IMR-90 (cell line): ENCODE data around the gene RSPO4. TPM values are rescaled to one million over a fixed set of nuclear protein-coding genes. Genes with fewer than 3 reads are reported as not detected.

Experiments used
- ATAC-seq: fragments of 200-7000 bp; cut with Tn5 transposase; 2 replicates; pipeline ENCODE4 v1.9.1; 2020; ENCODE audit warnings: low read depth, mild to moderate bottlenecking, moderate library complexity
- BruUV-seq: library from RNA; stranded (reverse); fragments of 400-500 nt; replicated peaks from 2 replicates; lab custom pipeline; 2021; lab: Mats Ljungman, UMichigan
- CTCF ChIA-PET: fragments of 300-600 bp; formaldehyde crosslinking; extraction: SDS; loops from one replicate; lab custom pipeline; 2021; ENCODE audit warnings: antibody characterized with exemption; lab: Yijun Ruan, JAX
- POLR2A ChIA-PET: fragments of 300-600 bp; sonication (Branson Sonifier 250); formaldehyde crosslinking; loops from one replicate; lab custom pipeline; 2022; ENCODE audit warnings: antibody characterized with exemption; ENCODE audit not compliant: unreplicated experiment; lab: Charles Lee
- DNase-seq: peaks from one replicate; pipeline ENCODE4 v3.0.0; 2013
- H2AFZ ChIP-seq: replicated peaks from 2 replicates; pipeline ENCODE3; 2013; ENCODE audit warnings: low read length, mild to moderate bottlenecking; ENCODE audit not compliant: poor library complexity
- H2AK5ac ChIP-seq: 2 replicates; pipeline ENCODE4 v1.6.1; 2013; ENCODE audit warnings: low read depth, low read length, inconsistent platforms
- H2AK9ac ChIP-seq: replicated peaks from 2 replicates; pipeline ENCODE3; 2013; ENCODE audit warnings: mild to moderate bottlenecking, low read depth, low read length, moderate library complexity; ENCODE audit not compliant: poor library complexity
- H2BK120ac ChIP-seq: 2 replicates; pipeline ENCODE4 v1.6.1; 2013; ENCODE audit warnings: low read depth, low read length, inconsistent platforms
- H2BK15ac ChIP-seq: 3 replicates; pipeline ENCODE4 v1.6.1; 2013; ENCODE audit warnings: low read depth, low read length, inconsistent platforms
- H2BK20ac ChIP-seq: 2 replicates; pipeline ENCODE4 v1.6.1; 2013; ENCODE audit warnings: low read depth, mild to moderate bottlenecking, inconsistent platforms, low read length, moderate library complexity
- H2BK5ac ChIP-seq: 2 replicates; pipeline ENCODE4 v1.6.1; 2013; ENCODE audit warnings: mild to moderate bottlenecking, low read depth, low read length, inconsistent platforms; ENCODE audit not compliant: poor library complexity, severe bottlenecking
- H3K14ac ChIP-seq: replicated peaks from 2 replicates; pipeline ENCODE4 v1.6.1; 2013; ENCODE audit warnings: low read depth, low read length, inconsistent platforms
- H3K18ac ChIP-seq: 2 replicates; pipeline ENCODE4 v1.6.1; 2013; ENCODE audit warnings: low read depth, low read length, control low read depth
- H3K23ac ChIP-seq: 2 replicates; pipeline ENCODE4 v1.6.1; 2013; ENCODE audit warnings: low read depth, low read length, inconsistent platforms
- H3K27ac ChIP-seq: 2 replicates; pipeline ENCODE4 v1.5.1; 2013; ENCODE audit warnings: mild to moderate bottlenecking, control low read depth, low read length; ENCODE audit not compliant: insufficient read depth
- H3K27me3 ChIP-seq: 2 replicates; pipeline ENCODE4 v1.6.1; 2013; ENCODE audit warnings: low read length; ENCODE audit not compliant: control insufficient read depth, insufficient read depth
- H3K36me3 ChIP-seq: 2 replicates; pipeline ENCODE4 v1.6.1; 2013; ENCODE audit warnings: low read length, mixed read lengths; ENCODE audit not compliant: control insufficient read depth, insufficient read depth
- H3K4ac ChIP-seq: 2 replicates; pipeline ENCODE4 v1.6.1; 2013; ENCODE audit warnings: low read depth, low read length, inconsistent platforms
- H3K4me1 ChIP-seq: 2 replicates; pipeline ENCODE4 v1.6.1; 2013; ENCODE audit warnings: low read length, mixed read lengths; ENCODE audit not compliant: control insufficient read depth, insufficient read depth
- H3K4me2 ChIP-seq: 2 replicates; pipeline ENCODE4 v1.6.1; 2013; ENCODE audit warnings: low read depth, mild to moderate bottlenecking, control low read depth, low read length, moderate library complexity
- H3K4me3 ChIP-seq: 2 replicates; pipeline ENCODE4 v1.5.1; 2013; ENCODE audit warnings: low read depth, mild to moderate bottlenecking, control low read depth, low read length, moderate library complexity; ENCODE audit not compliant: insufficient read depth
- H3K56ac ChIP-seq: 2 replicates; pipeline ENCODE4 v1.6.1; 2013; ENCODE audit warnings: low read length, inconsistent platforms; ENCODE audit not compliant: insufficient read depth; ENCODE audit errors: extremely low read depth
- H3K79me1 ChIP-seq, 2 experiments: 2 replicates each; pipeline ENCODE4 v1.6.1; 2013; ENCODE audit warnings: low read length in 2 of 2, inconsistent platforms in 1 of 2, low read depth in 1 of 2
- H3K9ac ChIP-seq: 2 replicates; pipeline ENCODE4 v1.6.1; 2013; ENCODE audit warnings: low read depth, low read length, control low read depth
- H3K9me1 ChIP-seq: 2 replicates; pipeline ENCODE4 v1.6.1; 2013; ENCODE audit warnings: low read length, inconsistent platforms; ENCODE audit not compliant: insufficient read depth
- H3K9me3 ChIP-seq: 2 replicates; pipeline ENCODE4 v1.6.1; 2013; ENCODE audit warnings: low read length; ENCODE audit not compliant: control insufficient read depth, insufficient read depth
- H4K20me1 ChIP-seq: 2 replicates; pipeline ENCODE4 v1.6.1; 2013; ENCODE audit warnings: low read length, inconsistent platforms; ENCODE audit not compliant: insufficient read depth
- H4K5ac ChIP-seq: 2 replicates; pipeline ENCODE4 v1.6.1; 2013; ENCODE audit warnings: mild to moderate bottlenecking, low read depth, low read length, control low read depth
- H4K8ac ChIP-seq, 2 experiments: 2 replicates each; pipeline ENCODE4 v1.6.1; 2013; ENCODE audit warnings: low read depth in 2 of 2, low read length in 2 of 2, control low read depth in 1 of 2, inconsistent platforms in 1 of 2
- H4K91ac ChIP-seq: 2 replicates; pipeline ENCODE4 v1.6.1; 2013; ENCODE audit warnings: low read depth, low read length, inconsistent platforms; ENCODE audit not compliant: insufficient read depth
- CTCF ChIP-seq: conservative IDR thresholded peaks from 2 replicates; pipeline ENCODE4 v1.5.1; 2012; ENCODE audit warnings: mild to moderate bottlenecking, low read depth, low read length, improper control_type of control experiment
- USF2 ChIP-seq: fragments of 150-350 bp; IDR thresholded peaks from 2 replicates; pipeline ENCODE4 v1.6.1; 2017; ENCODE audit warnings: mild to moderate bottlenecking, antibody characterized with exemption, low read length, low read depth
- WGBS, 2 experiments: methylation state at CpG; one replicate each; pipeline versions ENCODE4 v1.1.5 to v1.1.7; 2013; ENCODE audit warnings: missing lambda C conversion rate in 2 of 2; ENCODE audit not compliant: insufficient read length in 1 of 2; ENCODE audit errors: extremely low coverage in 2 of 2; 5-methylcytosine and 5-hydroxymethylcytosine counted together
- dilution Hi-C: fragments of 300-500 bp; cut with HindIII; formaldehyde crosslinking; loops from one replicate; pipeline ENCODE4 v1.14.3; 2018; ENCODE audit warnings: low sequenced_read_pairs; ENCODE audit not compliant: unreplicated experiment
- in situ Hi-C: fragments of 300-500 bp; cut with MboI; formaldehyde crosslinking; loops from 3 replicates; pipeline ENCODE4 v1.14.3; 2019; ENCODE audit warnings: low sequenced_read_pairs, inconsistent platforms, mixed read lengths
- intact Hi-C: fragments of 100-400 bp; cut with micrococcal nuclease; formaldehyde crosslinking; loops from 2 replicates; pipeline ENCODE4 v1.10.0; 2022
- polyA plus RNA-seq, 3 experiments: library from polyadenylated mRNA; depleted of rRNA; stranded (reverse); fragments of >200 nt; gene quantifications; 2 replicates each; pipeline ENCODE4 v1.2.3, GENCODE V29; 2012; ENCODE audit warnings: low replicate concordance in 1 of 3
- total RNA-seq: library from RNA; depleted of rRNA; stranded (reverse); fragments of >200 nt; gene quantifications from 2 replicates; pipeline ENCODE4 v1.2.3, GENCODE V29; 2012

The RSPO4 gene
- total and polyA plus RNA-seq, 2 of the 4 experiments (the other 2 are of a cell fraction): not detected

GRCh38 chr20:953742-954141 is 48.4 kb downstream of the RSPO4 start:
- DNase-seq (no peak), ATAC-seq (peak; percentile 46; the same call in 1 of the 2 replicates)
- POLR2A ChIA-PET: no interaction called here
- no peak overlapping the region for H3K23ac ChIP-seq
- no peaks in the 10 kb centered on the region for H3K4me1 ChIP-seq
- H3K9me3 ChIP-seq: no peaks in the 10 kb centered on the region
- H3K27ac ChIP-seq: no peak overlapping the region
- H3K18ac ChIP-seq: no peak overlapping the region
- intact Hi-C loops (no loop called here), dilution Hi-C loops (no loop called here), in situ Hi-C loops (loop anchor here (5.0 kb wide), 1 partner anchor 136 kb away; no protein-coding TSS in a partner anchor)
- H3K9me1 ChIP-seq: no peaks in the 10 kb centered on the region; the same call in 1 of the 2 replicates
- H3K9ac ChIP-seq: no peak overlapping the region
- no peak overlapping the region for H3K4me3 ChIP-seq
- no peak overlapping the region for H2AK9ac ChIP-seq
- no peak overlapping the region for H3K56ac ChIP-seq
- no peak overlapping the region for H2AK5ac ChIP-seq
- H2BK15ac ChIP-seq: no peak overlapping the region
- H3K27me3 ChIP-seq: peaks cover 2% of the 10 kb centered on the region; the same call in 1 of the 2 replicates
- no peak overlapping the region for H2BK5ac ChIP-seq
- H2AFZ ChIP-seq: peak overlapping the region; percentile 32
- CTCF ChIA-PET: interaction anchor here (2.6 kb wide), 1 partner anchor 135 kb away, joined by 7 read pairs; no protein-coding TSS in a partner anchor
- WGBS, 2 experiments: no CpG with 5 or more reads among the region's 11 CpGs
- no peaks in the 10 kb centered on the region for H4K20me1 ChIP-seq
- H4K5ac ChIP-seq: no peak overlapping the region
- no peaks in the 10 kb centered on the region for H3K79me1 ChIP-seq
- no peak overlapping the region for H2BK120ac ChIP-seq
- no peak overlapping the region for H4K8ac ChIP-seq
- H3K36me3 ChIP-seq: no peaks in the 10 kb centered on the region
- no peak overlapping the region for H4K91ac ChIP-seq
- TF ChIP-seq USF2 (no peak), CTCF (peak; percentile 41)
- no peak overlapping the region for H3K4me2 ChIP-seq
- no TSS peak for BruUV-seq
- H3K4ac ChIP-seq: no peak overlapping the region
- no peak overlapping the region for H3K14ac ChIP-seq
- H2BK20ac ChIP-seq: no peak overlapping the region
